ENCODE measurements around the gene SLC26A4. TPM values are rescaled to one million over a fixed set of nuclear protein-coding genes. Genes with fewer than 3 reads are reported as not detected.

SLC26A4 gene
- total RNA-seq, 1 experiment from 2014 or later: 0.84 TPM

- no peak for DNase-seq (ENCODE audit: low read depth)
Observed at GRCh38 chr7:107696330-107696946, 35.8 kb downstream of the SLC26A4 start.

- no peak for DNase-seq (ENCODE audit: low read depth)
Observed at GRCh38 chr7:107697321-107698049, 36.9 kb downstream of the SLC26A4 start.

- no peak for DNase-seq (ENCODE audit: low read depth)
Observed at GRCh38 chr7:107700570-107700969, 39.9 kb downstream of the SLC26A4 start.

- DNase-seq (ENCODE audit: low read depth): no peak
Observed at GRCh38 chr7:107701191-107701590, 40.6 kb downstream of the SLC26A4 start.

GRCh38 chr7:107703219-107703618 is 42.6 kb downstream of the SLC26A4 start:
- DNase-seq (ENCODE audit: low read depth): no peak

GRCh38 chr7:107703872-107704271 is 43.2 kb downstream of the SLC26A4 start:
- DNase-seq (ENCODE audit: low read depth): no peak

GRCh38 chr7:107708956-107709355 is 48.3 kb downstream of the SLC26A4 start:
- peak; percentile 52 for DNase-seq (ENCODE audit: low read depth)

GRCh38 chr7:107711301-107711700 is 50.7 kb downstream of the SLC26A4 start:
- peak; percentile 74 for DNase-seq (ENCODE audit: low read depth)

GRCh38 chr7:107712025-107712424 is 51.4 kb downstream of the SLC26A4 start:
- no peak for DNase-seq (ENCODE audit: low read depth)

GRCh38 chr7:107712896-107713295 is 52.3 kb downstream of the SLC26A4 start:
- no peak for DNase-seq (ENCODE audit: low read depth)

GRCh38 chr7:107715531-107715930 is 54.9 kb downstream of the SLC26A4 start:
- DNase-seq (ENCODE audit: low read depth): peak; percentile 71

GRCh38 chr7:107718456-107719193 is 58.0 kb downstream of the SLC26A4 start:
- DNase-seq (ENCODE audit: low read depth): no peak

- no peak for DNase-seq (ENCODE audit: low read depth)
Observed at GRCh38 chr7:107721286-107721685, 60.7 kb downstream of the SLC26A4 start.

- no peak for DNase-seq (ENCODE audit: low read depth)
Observed at GRCh38 chr7:107723255-107723654, 62.6 kb downstream of the SLC26A4 start.

GRCh38 chr7:107725138-107725740 is 64.6 kb downstream of the SLC26A4 start:
- DNase-seq (ENCODE audit: low read depth): peak; percentile 69

GRCh38 chr7:107726356-107727130 is 65.9 kb downstream of the SLC26A4 start:
- DNase-seq (ENCODE audit: low read depth): peak; percentile 9

GRCh38 chr7:107728276-107728675 is 67.6 kb downstream of the SLC26A4 start:
- no peak for DNase-seq (ENCODE audit: low read depth)

GRCh38 chr7:107742678-107743566 is 82.3 kb downstream of the SLC26A4 start:
- DNase-seq (ENCODE audit: low read depth): no peak

- peak; percentile 96 for DNase-seq (ENCODE audit: low read depth)
Observed at GRCh38 chr7:107743567-107744344, 83.1 kb downstream of the SLC26A4 start, which contains the start of gene CBLL1. Gene CBLL1, plus strand, starts transcription at chr7:107744142. Its CDS starts 22 bp downstream, at chr7:107744164.

- DNase-seq (ENCODE audit: low read depth): no peak
Observed at GRCh38 chr7:107744345-107744750, 83.7 kb downstream of the SLC26A4 start.

Measured in M059J (cell line).